GM18951 (cell line): ENCODE results near the gene HOXC5.

Experiments
- POLR2A ChIP-seq: IDR thresholded peaks from 4 replicates; pipeline ENCODE4 v1.6.1; 2011; ENCODE audit warnings: mild to moderate bottlenecking; ENCODE audit not compliant: insufficient read length, insufficient read depth; ENCODE audit errors: extremely low read depth
- in situ Hi-C: fragments of 300-500 bp; cut with MboI; formaldehyde crosslinking; loops from one replicate; pipeline ENCODE4 v1.12.0; 2022; ENCODE audit warnings: low sequenced_read_pairs, mixed read lengths, inconsistent platforms; ENCODE audit not compliant: unreplicated experiment

The HOXC5 gene

GRCh38 chr12:54006559-54007220 lies 26.2 kb upstream of the HOXC5 start:
- no peak for TF ChIP-seq POLR2A
- in situ Hi-C loops: loop anchor here (25.0 kb wide), 1 partner anchor 356 kb away; the partner anchor contains the start of gene GPR84

- TF ChIP-seq POLR2A: no peak
- in situ Hi-C loops: loop anchor here (25.0 kb wide), 1 partner anchor 355 kb away; the partner anchor contains the start of gene GPR84
Observed at GRCh38 chr12:54007538-54008259, 25.2 kb upstream of the HOXC5 start.

DNA sequence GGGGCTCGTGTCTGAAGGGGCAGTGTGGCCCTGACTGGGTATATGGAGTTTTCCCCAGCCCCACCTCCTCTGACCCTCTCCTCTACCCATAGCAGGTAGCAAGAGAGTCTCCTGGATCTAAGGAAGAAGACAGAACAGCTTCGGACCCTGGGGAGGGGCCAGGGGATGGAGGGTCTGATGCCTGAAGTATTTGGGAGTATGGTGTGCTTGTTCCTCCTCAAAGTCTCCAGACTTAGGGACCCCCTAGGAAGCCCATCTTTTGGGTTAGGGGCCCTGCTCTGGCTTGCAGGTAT lies 24.6 kb upstream of the HOXC5 start:
- no peak for TF ChIP-seq POLR2A
- in situ Hi-C loops: loop anchor here (25.0 kb wide), 1 partner anchor 354 kb away; the partner anchor contains the start of gene GPR84

- TF ChIP-seq POLR2A: no peak
Observed at GRCh38 chr12:54009171-54010052, 23.4 kb upstream of the HOXC5 start.

GRCh38 chr12:54010053-54010971 lies 22.5 kb upstream of the HOXC5 start:
- TF ChIP-seq POLR2A: no peak
- in situ Hi-C loops: loop anchor here (25.0 kb wide), 1 partner anchor 352 kb away; the partner anchor contains the start of gene GPR84

More at GRCh38 chr12:54009171-54010052, 23.4 kb upstream of the HOXC5 start:
- in situ Hi-C loops: loop anchor here (25.0 kb wide), 1 partner anchor 353 kb away; the partner anchor contains the start of gene GPR84

DNA sequence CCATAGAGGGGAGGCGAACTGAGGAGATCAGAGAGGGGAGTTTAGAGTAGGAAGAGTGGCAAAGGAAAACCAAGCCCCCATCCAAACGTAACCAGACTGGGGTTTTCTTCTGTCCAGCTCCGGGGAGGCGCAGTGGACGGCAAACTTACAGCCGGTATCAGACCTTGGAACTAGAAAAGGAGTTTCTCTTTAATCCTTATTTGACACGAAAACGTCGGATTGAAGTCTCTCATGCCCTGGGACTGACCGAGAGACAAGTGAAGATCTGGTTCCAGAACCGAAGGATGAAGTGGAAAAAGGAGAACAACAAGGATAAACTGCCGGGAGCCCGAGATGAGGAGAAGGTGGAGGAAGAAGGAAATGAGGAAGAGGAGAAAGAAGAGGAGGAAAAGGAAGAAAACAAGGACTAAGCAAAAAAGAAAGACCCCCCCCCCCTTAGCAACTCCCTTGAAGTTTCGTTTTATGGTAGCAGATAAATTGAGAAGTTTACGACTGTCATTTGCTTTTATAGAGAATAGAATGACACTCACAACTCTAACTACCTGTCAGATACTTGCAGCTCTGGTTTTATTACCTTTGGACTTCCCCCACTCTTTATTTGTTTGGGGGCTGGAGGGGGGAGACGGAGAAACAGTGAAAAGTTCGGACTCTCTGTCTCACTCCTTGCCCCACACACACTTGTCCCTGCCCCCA lies 21.7 kb upstream of the HOXC5 start:
- no peak for TF ChIP-seq POLR2A
- in situ Hi-C loops: loop anchor here (25.0 kb wide), 1 partner anchor 351 kb away; the partner anchor contains the start of gene GPR84

GRCh38 chr12:54011665-54012532 lies 21.0 kb upstream of the HOXC5 start:
- no peak for TF ChIP-seq POLR2A
- in situ Hi-C loops: loop anchor here (25.0 kb wide), 1 partner anchor 350 kb away; the partner anchor contains the start of gene GPR84

GRCh38 chr12:54012631-54013409 lies 20.0 kb upstream of the HOXC5 start:
- TF ChIP-seq POLR2A: no peak
- in situ Hi-C loops: loop anchor here (25.0 kb wide), 1 partner anchor 349 kb away; the partner anchor contains the start of gene GPR84

DNA sequence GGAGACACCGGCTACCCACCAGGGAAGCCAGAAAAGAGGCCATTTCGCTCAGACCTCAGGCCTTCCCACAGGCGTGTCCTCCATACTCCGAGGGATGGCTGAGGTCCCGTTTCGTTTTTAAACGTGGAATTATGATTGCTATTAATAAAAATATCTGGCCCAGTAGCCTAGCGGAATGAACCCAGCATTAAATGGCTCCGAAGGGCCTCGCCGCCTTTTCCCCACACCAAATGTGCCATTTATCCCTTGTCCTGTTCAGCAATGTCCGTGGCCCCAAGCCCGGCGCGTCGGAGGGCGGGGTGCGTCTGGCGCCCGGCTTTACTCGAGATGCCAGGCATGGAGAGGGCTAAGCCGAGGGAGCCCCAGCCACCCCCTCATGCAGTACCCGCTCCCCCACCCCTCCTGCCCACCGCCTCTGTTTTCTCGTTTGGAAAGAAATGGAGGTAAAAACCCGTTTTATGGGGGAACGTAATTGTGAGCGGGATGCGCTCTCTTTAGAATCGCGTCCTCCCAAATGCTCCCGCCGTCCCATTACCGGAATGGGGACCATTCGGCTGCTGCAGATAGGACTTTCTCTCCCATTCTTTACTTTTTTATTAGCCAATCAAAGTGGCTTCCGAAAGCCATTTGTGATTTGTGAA lies 18.4 kb upstream of the HOXC5 start:
- no peak for TF ChIP-seq POLR2A
- in situ Hi-C loops: loop anchor here (25.0 kb wide), 1 partner anchor 348 kb away; the partner anchor contains the start of gene GPR84
